Inflammatory macrophage (primary cell): Measurements from ENCODE around the gene PGS1.

Experiments
- DNase-seq, 2 donors: peaks; one replicate each; pipeline ENCODE4 v3.0.0-alpha.2; 2020 to 2022

PGS1 gene

DNA sequence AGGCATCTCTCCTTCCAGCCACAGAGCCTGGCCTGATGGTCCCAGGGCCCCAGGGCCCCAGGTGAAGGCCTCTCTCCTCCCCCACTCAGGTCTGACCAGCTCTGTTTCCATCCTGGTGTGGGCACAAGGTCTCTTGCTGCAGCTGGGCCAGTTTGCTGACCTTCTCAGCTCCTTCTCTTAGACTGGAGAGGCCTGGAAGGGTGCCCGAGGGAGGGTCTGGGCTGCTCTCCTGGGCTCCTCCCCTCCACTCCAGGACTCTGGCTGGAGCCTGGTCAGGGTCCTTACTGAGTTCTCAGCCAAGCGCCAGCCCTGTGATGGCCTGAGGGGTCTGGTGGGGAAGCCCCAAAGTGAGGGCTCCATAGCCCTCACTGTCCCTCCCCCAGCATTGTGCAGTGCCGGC is 31.0 kb upstream of the PGS1 start:
- no peak for DNase-seq

DNA sequence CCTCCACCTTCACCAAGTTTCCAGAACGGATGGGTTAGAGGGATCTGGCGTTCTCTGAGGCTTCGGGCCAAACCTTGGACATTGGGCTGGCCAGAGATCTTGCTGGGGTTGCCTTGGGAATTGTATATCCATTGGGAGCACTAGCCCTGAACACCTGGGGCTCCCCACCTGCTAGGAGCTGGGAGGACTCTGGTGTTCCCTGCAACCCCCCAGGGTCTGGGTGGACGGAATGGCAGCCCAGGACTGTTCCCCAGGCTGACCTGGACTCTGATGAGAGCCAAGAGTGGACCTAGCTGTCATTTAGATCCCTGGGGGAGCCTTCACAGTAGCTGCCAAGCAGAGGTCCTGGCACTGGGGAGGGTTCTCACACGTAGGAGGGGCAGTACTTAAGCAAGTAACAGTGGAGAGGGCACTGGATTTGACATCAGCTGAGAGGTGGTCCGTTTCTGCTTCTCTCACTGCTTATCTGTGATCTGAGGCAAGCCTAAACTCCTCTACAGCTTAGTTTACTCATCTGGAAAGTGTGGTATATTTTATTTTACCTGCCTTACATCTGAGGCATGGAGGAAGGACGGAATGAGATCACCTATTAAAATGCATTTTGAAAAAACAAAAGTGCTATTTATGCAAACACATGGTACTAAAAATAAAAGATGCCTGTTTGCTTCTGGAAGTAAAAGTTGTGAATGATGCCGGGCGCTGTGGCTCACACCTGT is 30.2 kb upstream of the PGS1 start:
- no peak for DNase-seq

DNA sequence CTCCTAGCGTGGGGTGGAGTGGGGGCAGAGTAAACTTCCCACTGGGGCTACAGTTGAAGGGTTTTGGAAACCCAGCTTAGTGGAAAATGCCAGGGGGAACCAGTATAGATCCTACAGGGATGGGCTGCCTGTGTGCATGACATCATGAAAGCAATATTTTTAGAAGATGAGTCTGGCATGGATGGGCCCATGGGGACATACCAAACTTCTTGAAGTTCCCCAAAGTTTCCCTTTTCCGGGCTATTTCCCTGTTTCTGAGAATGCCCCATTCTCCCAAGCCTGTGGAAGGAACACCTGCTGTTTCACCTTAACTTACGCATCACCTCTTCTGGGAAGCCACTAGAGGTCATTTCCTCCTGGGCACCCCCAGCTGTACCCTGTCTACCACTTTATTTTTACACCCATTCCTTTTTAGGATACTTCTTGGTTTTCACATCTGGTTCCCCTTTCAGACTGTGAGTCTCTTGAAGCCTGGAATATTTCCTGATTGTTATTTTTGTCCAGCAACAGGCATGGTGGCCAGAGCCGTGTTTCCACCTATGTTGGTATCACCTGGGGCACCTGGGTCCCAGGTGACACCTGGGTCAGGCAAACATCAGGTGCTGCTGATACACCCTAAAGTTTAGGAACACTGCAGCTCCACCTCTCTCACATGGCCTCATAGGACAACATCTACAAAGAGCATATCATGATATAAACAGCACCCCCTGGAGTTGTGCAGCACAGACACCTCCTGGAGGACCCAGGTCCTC is 28.4 kb upstream of the PGS1 start:
- peak; percentile 65 to 69 for DNase-seq

DNA sequence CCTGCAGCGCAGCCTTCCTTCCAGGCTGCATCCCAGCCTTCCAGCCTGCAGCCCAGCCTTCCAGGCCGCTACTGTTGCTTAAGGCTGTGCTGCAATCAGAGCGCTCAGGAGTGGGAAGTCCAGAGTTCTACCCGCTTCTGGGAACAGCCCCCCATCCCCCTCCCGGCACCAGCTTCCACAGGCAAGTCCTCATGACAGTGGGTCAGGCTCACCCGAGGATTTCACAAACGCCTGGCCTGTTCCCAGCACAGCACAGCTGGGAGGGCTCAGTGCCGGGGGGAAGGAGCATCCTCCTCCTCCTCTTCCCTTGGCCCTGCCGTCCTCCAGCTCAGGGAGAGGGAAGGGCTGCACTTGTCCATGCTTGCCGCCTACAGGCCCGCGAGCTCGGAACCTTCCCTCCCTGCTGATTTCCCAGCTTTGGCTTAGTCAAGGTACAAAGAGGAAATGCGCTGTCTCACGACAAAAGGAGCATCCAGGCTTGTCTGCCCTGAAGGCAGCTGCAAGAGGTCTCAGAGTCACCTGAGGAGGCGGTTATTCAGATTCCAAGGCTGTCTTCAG is 26.9 kb upstream of the PGS1 start:
- DNase-seq, result peak; percentile 87 to 97

DNA sequence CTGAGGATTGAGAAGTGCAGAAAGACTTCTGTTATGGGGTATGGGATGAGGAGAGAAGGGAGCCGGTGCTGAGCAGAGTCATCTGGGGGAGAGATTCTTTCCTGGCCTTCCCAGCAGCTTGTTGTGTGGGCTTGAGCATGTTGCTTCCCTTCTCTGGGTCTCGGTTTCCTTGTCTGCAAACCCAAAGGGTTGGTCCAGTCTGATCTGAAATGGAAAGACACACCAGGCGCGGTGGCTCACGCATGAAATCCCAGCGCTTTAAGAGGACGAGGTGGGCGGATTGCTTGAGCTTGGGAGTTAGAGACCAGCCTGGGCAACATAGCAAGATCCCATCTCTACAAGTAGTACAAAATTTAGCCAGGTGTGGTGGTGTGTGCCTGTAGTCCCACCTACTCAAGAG is 24.6 kb upstream of the PGS1 start:
- DNase-seq, result peak; percentile 36 to 72

DNA sequence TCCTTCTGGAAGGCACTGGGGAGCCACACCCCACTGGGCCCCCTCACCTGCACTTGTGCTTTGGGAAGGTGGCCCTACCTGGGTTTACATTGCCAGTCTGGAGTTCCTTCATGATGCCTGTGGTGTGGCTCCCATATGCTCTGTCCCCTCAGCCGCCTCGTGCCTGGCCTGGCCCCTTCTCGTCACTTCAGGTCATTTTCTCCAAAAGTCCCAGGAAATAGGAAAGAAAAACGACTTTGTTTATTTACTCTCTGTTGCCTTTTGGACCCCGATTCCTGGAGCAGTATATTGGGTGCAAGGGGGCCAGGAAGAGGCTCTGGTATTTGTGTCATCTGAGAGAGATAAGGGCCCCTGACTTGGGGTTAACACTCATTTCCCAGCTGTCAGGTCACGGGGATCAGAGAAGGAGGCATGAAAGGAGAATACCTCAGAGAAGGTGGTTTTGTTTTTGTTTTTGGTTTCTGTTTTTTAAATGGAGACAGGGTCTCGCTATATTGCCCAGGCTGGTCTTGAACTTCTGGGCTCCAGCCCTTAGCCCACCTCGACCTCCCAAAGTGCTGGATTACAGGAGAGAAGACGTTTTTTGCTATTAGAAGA is 23.3 kb upstream of the PGS1 start:
- no peak for DNase-seq

DNA sequence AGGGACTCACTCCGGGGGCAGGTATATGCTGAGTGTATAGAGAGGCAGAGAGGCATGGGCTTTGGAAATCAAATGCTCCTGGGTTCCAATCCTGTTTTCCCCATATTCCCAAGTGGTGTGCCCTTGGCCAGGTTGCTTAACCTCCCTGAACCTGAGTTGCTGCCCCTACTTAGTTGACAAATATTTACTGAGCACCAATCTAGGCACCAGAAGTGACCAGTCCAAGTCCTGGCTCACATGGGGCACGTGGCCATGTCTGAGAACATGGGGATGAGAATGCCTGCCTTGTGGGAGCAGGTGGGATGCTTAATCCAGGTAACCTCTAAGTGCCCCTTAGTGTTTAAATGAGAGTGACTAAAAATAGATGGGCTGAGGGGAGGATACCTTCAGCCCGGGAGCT is 22.7 kb upstream of the PGS1 start:
- DNase-seq, result no peak

DNA sequence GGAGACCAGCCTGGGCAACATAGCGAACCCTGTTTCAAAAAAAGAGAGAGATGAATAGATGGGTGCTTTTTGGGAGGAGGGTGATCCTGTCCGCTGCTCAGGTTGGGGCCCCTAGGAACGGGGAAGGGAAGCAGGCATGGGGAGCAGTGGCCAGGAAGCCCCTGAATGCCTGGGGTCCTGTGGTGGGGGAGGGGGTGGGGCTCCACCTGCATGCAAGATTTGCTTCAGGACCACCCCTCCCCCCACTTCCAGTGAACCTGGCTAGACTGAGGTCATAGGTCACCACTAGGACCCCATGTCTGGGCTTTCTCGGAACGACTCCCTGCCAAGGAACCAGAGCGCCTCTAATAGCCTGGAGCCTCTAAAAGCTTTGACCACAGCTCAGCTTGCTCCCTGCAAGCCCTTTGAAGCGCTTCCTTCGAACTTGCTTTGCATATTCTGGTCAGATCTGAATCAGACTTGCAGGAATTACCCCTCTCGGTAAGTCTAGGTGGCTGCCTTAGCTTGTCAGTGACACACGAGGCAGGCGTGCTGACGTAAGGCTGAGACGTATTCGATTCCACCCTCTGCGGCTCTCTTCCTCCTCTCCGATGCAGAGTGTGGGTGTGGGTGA is 22.2 kb upstream of the PGS1 start:
- peak; percentile 71 to 83 for DNase-seq

DNA sequence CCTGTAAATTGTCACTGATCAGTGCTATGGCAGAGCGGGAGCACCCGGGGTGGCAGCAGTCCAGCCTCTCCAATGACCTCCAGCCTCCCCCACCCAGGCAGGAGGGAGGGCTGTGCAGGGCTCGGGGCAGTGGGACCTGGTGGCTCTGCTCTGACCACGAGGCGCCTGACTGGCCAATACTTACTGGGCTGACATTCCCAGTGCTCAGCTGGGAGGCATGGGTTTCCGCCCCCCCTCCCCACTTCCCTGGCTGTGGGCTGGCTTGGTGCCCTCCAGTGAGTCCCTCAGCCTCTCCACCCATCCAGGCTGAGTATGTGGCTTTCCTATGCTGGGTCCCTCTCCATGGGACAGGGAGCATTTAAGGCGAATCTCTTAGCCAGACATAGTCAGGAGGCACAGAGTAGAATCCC is 21.3 kb upstream of the PGS1 start:
- DNase-seq, result no peak

DNA sequence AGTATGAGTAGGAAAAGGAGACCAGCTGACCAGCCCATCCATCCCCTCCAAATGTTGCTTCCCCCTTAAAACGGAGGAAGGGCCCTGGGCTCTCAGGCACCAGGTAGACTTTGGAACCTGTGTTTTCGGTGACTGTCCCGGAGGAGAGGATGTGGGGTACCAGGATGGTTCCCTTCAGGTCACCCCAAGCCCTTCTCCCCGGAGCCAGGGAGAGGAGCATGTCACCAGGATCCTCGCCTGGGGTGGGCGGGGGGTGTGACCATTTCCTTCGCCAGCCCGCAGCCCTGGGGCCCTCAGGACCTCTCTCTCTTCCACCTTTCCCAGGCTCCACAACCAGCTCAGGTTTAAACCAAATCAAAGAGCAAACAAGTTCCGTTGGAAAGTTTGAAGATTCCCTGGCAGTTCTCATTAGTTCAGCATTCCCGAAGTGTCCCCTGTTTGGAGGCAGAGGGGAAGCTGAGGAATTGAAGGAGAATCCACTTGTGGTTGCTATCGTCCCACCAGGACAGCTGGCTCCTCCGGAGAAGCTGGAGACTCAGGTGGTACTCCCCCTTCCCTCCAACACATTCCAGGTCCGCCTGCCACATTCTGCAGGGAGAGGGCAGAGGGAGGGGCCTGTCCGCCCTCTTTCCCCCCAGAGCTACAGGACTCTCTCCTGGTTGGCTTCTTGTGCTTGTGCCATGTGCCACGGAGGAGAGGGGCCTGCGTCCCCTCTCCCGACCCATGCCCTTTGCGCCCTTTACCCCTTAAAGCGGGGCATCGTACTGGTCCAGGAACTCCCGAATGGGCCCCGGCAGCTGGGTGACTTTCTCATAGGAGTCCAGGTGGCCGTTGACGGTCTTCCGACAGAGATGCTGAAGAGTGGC is 20.5 kb upstream of the PGS1 start:
- peak in 1 of 2 donors; percentile 16 for DNase-seq

DNA sequence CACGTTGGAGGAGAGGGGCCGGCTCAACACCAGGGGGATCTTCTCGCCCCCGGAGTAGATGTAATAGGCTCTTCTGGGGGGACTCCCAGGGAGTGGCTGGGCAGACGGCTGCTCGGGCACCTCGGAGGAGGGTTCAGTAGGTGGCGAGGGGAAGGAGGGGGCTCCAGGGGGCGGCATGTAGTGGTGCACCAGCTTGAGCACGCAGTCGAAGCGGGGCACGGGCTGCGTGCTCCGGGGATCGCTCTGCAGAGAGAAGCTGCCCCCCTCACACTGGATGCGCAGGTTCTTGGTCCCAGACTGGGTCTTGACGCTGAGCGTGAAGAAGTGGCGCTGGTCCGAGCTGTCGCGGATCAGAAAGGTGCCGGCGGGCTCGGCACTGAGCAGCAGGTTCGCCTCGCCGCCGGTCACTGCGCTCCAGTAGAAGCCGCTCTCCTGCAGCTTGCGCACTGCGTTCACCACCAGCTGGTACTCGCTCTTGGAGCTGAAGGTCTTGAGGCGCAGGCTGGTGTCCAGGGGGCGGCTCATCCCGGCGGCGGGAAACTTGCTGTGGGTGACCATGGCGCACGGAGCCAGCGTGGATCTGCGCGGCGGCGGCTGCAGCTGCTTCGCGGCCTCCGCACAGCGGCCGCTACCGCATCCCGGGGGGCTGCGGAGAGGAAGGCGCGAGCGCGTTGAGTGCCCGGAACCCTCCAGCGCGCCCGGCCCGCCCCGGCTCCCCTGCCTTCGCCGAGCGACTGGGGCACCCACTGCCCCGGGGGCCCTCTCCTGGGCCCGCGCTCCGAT is 19.7 kb upstream of the PGS1 start:
- DNase-seq, result peak in 1 of 2 donors; percentile 15

DNA sequence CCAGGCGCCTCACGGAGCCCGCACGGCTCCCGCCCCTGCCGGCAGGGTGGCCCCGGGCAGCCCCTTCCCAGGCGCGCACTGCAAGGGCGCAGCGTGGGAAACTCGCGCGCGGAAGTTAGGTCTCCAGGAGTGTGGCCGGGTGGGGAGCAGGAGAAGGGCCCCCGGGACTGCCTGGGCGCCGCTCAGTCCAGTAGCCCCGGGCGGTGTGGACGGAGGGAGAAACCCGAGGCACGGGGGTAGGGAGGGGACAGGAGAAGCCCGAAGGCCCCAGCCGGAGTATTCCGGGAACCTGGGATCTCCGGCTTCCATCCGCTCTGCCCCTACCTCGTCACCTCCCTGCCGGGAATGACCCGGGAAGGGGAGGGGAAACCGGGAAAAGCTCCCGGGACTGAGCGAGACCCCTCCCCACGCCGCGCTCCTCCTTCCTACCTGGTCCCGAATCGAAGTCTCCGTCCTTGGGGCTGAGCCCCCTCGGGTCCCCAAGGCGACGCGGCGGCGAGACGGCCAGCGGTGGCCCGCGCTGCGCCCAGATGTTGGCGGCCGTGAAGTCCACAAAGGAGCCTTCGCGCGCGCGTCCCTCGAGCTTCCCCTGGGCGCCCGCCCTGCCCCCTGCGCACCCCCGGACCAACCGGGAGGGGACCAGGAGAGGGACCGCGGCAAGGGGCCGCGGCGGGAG is 19.0 kb upstream of the PGS1 start:
- peak in 1 of 2 donors; percentile 31 for DNase-seq

DNA sequence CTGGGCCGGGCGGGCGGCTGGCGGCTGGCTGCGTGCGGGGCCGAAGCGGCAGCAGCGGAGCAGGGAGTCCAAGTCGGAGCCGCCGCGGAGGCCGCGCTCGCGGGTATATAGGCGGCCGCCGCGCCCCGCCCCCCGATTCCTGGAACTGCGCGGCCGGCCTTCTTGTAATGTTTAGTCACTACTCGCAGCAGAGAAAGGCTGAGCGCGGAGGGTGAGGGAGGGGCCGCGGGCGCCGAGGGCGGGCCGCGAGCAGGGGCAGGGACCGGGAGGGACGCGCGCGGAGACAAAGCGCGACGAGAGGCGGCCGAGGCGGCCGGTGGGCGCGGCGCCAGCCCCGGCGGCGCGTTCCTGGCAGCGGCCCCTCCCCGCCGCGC is 18.5 kb upstream of the PGS1 start, which contains the start of gene SOCS3:
Gene SOCS3, minus strand, starts transcription at position 81 of the 374 bp plus-strand sequence. CDS start 982 bp downstream, outside the sequence.
- DNase-seq, result peak; percentile 98

DNA sequence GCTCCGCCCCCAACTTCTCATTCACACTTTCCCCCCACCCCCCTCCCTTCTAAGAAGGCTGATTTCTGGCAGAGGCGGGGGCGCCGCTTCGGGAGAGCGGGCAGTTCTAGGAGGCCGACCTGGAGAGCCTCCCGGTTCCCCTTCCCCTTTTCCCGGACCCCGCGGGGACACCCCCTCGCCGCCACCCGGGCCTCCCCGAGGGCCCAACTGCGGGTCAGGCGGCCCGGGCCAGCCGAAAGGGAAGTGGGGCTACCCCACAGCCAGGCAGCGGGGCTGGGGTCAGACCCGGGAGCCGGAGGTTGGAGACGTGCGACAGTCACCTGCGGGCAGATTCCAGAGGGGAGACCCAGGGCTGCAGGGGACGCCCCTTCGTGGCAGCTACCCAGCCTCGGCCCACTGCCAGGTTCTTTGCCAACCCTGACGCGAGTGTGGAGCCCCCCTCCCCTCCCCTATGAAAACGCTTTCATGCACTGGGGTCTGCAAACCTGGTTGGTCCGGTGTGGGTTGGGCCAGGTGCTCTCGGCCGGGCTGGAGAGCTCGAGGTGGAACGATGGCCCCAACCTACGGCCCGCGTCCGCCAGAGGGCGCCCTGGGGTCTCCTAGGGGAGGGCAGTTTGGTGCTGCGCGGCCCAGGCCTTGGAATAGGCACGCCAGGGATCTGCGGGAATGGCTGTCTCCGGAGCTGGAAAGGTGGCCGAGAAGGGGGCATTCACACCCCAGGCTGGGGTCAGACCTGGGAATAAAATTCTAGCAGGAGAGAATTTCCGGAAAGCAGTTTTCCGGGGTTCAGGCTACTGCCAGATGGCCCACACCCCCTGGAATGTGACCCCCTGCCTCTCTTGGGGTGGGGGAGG is 17.9 kb upstream of the PGS1 start:
- peak; percentile 89 for DNase-seq

DNA sequence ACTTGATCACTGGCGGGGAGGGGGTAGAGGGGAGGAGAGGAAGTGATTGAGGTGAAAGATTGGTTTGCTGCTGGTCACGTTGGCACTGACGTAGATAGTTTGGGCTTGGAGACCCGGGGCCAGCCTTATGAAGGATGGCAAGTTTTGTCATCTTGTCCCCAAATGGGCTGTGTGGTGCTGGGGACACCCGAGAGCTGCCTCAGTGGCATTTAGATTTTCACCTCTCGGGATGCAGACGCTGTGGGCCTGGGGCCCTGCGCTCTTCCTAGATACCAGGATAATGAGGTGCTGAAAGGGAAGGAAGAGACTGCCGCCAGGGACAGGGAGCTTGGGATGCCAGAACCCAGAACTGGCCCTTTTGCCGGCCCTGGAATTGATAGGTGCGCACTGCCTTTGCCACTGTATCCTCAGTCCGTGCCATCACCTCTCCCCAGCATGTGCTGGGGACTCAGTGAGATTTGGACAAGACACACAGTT is 17.2 kb upstream of the PGS1 start:
- no peak for DNase-seq

DNA sequence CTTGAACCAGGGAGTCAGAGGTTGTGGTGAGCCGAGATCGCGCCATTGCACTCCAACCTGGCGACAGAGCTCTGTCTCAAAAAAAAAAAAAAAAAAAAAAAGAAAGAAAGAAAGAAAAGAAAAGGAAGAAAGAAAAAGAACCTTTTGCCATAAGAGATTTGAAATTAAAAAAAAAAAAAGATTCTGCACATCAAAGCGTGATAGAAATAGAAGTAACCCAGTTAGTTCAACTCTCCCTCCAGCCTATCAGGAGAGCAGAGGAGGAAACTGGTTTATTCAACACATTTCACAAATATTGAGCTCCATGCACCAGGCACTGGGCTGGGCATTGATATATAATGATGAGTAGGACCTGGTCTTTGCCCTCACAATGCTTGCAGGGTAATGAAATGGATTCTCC is 16.2 kb upstream of the PGS1 start:
- DNase-seq, result no peak

DNA sequence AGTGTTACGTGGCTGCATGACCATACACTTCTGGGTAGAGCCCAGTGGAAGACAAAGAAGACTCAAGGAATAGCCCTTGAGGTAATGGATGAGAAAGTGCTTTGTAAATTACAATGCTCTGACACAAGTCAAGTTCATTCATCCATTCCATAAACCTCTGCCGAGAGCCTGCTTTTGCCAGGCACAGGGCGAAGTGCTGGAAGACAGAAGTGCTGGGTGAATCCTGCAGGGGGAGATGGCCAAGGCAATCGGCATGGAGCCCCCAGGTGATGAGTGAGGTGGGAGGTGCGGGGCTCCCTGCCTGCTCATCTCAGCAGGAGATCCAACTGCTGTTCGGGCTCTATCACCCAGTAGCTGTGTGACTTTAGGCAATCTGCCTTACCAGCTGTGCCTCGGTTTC is 15.8 kb upstream of the PGS1 start:
- no peak for DNase-seq

DNA sequence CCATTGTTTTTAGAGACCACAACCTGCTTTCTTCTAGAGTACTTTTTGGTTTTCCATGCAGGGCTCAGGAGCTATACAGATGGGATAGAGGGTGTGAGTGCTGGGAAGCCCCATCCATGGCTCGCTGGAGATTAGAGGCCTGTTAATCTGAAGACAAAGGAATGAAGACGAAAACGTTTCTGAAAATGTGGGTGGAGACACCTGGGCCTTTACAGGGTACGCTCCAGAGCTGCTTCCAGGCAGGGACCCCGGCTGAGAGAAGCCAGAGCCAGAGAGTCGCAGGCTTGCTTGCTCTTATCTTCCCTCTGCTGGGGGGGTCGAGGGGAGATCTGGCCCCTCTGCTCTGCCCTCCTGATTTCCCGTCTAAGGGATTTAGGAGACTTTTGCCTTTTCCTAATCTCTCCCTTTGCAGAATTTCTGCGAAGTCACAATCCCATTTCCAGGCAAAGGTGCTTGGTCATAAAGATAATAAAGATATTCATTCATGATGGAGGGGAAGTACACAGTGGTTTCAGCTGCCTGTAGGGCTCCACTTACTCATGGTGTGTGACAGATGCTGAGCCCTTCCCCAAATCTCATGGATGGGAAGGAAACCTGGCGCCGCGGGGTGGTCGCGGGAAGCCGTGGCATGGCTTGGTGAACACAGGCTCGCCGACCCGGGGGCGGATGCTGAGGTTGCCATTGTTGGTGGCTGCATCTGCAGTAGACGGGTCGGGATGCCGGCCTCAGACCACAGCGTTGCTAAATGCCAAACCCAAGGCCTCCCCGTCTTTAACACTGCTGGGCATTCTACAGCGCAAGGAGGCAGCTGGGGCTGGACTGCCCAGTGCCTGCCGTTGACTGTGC is 13.8 kb upstream of the PGS1 start:
- DNase-seq, result no peak
